GM23248 (cell line): ENCODE data around the gene LIMD2. TPM values are rescaled to one million over a fixed set of nuclear protein-coding genes. Genes with fewer than 3 reads are reported as not detected.

Experiments used
- DNase-seq: peaks from one replicate; pipeline ENCODE4 v3.0.0-alpha.2; 2015
- H2AFZ ChIP-seq: fragments of 200-600 bp; sonication (generic); 2 replicates; pipeline ENCODE4 v1.6.1; 2016; ENCODE audit warnings: antibody characterized with exemption
- H3F3A ChIP-seq: fragments of 200-600 bp; sonication (generic); 2 replicates; pipeline ENCODE4 v1.6.1; 2016; ENCODE audit warnings: mild to moderate bottlenecking, antibody characterized with exemption, mixed run types; ENCODE audit not compliant: insufficient read depth
- H3K27ac ChIP-seq: fragments of 200-600 bp; sonication (generic); 2 replicates; pipeline ENCODE4 v1.5.1; 2016; ENCODE audit warnings: mild to moderate bottlenecking
- H3K27me3 ChIP-seq: fragments of 200-600 bp; sonication (generic); replicated peaks from 2 replicates; pipeline ENCODE4 v1.6.1; 2016; ENCODE audit warnings: mild to moderate bottlenecking; ENCODE audit not compliant: insufficient read depth
- H3K36me3 ChIP-seq: fragments of 200-600 bp; sonication (generic); 2 replicates; pipeline ENCODE4 v1.6.1; 2016; ENCODE audit warnings: low read depth, mild to moderate bottlenecking
- H3K4me1 ChIP-seq: fragments of 200-600 bp; sonication (generic); 2 replicates; pipeline ENCODE4 v1.6.1; 2016; ENCODE audit warnings: mild to moderate bottlenecking; ENCODE audit not compliant: insufficient read depth
- H3K4me2 ChIP-seq: fragments of 200-600 bp; sonication (generic); one replicate; pipeline ENCODE4 v1.6.1; 2016; ENCODE audit warnings: mild to moderate bottlenecking; ENCODE audit not compliant: unreplicated experiment
- H3K4me3 ChIP-seq: fragments of 200-600 bp; sonication (generic); 2 replicates; pipeline ENCODE4 v1.5.1; 2016; ENCODE audit warnings: mild to moderate bottlenecking
- H3K79me2 ChIP-seq: fragments of 200-600 bp; sonication (generic); 2 replicates; pipeline ENCODE4 v1.6.1; 2016; ENCODE audit warnings: mild to moderate bottlenecking; ENCODE audit not compliant: insufficient read depth
- H3K9ac ChIP-seq: fragments of 200-600 bp; sonication (generic); 2 replicates; pipeline ENCODE4 v1.6.1; 2016; ENCODE audit warnings: mild to moderate bottlenecking
- H3K9me2 ChIP-seq: fragments of 200-600 bp; sonication (generic); 2 replicates; pipeline ENCODE4 v1.6.1; 2016; ENCODE audit warnings: mixed run types, mild to moderate bottlenecking, moderate library complexity; ENCODE audit not compliant: insufficient read depth
- H3K9me3 ChIP-seq: fragments of 200-600 bp; sonication (generic); one replicate; pipeline ENCODE4 v1.6.1; 2017; ENCODE audit warnings: low read depth
- H4K20me1 ChIP-seq: fragments of 200-600 bp; sonication (generic); 2 replicates; pipeline ENCODE4 v1.6.0; 2016; ENCODE audit not compliant: insufficient read depth
- EZH2 ChIP-seq: fragments of 200-600 bp; sonication (generic); IDR thresholded peaks from 2 replicates; pipeline ENCODE4 v1.6.1; 2018; ENCODE audit warnings: antibody characterized with exemption, mild to moderate bottlenecking; ENCODE audit not compliant: insufficient read depth, poor library complexity, severe bottlenecking
- EZH2phosphoT487 ChIP-seq: fragments of 200-600 bp; sonication (generic); IDR thresholded peaks from 2 replicates; pipeline ENCODE4 v1.6.1; 2018; ENCODE audit warnings: antibody characterized with exemption, moderate library complexity, mild to moderate bottlenecking, low read depth; ENCODE audit not compliant: insufficient read depth
- WGBS, 2 experiments: methylation state at CpG; one replicate each; pipeline ENCODE4 v1.1.6; 2015 to 2017; ENCODE audit warnings: low lambda C conversion rate in 2 of 2, low coverage in 1 of 2; ENCODE audit errors: missing lambda C conversion rate in 2 of 2; 5-methylcytosine and 5-hydroxymethylcytosine counted together
- in situ Hi-C: fragments of 300-500 bp; cut with MboI; formaldehyde crosslinking; loops from 2 replicates; pipeline ENCODE4 v1.15.0; 2020
- polyA plus RNA-seq: library from polyadenylated mRNA; unstranded; fragments of >200 nt; fragmentation: Nextera tagmentation; extraction: Ambion mirVana; gene quantifications from 2 replicates; pipeline ENCODE4 v1.2.1, GENCODE V29; 2016
- total RNA-seq: library from RNA; depleted of rRNA; stranded (reverse); fragments of >200 nt; shearing (Covaris generic); gene quantifications from 2 replicates; pipeline ENCODE4 v1.2.3, GENCODE V29; 2014

LIMD2 gene
- total and polyA plus RNA-seq, 2 experiments from 2014 or later = 9.1 to 15.8 TPM

GRCh38 chr17:63665527-63666214, 34.3 kb downstream of the LIMD2 start:
- Histone ChIP-seq H3K4me2 (no peak overlapping the region), H4K20me1 (no peaks in the 10 kb centered on the region), H3K4me1 (no peaks in the 10 kb centered on the region), H3K9me3 (no peaks in the 10 kb centered on the region), H3K27ac (no peak overlapping the region), H3K9me2 (no peaks in the 10 kb centered on the region), H3K36me3 (peaks cover 10% of the 10 kb centered on the region; the same call in 1 of the 2 replicates), H3K79me2 (no peaks in the 10 kb centered on the region), H3F3A (no peaks in the 10 kb centered on the region), H3K4me3 (no peak overlapping the region), H3K9ac (no peak overlapping the region), H3K27me3 (no peaks in the 10 kb centered on the region), H2AFZ (no peak overlapping the region)
- no peak for DNase-seq
- in situ Hi-C loops = no loop called here
- TF ChIP-seq EZH2 (no peak), EZH2phosphoT487 (no peak)
- WGBS, 2 experiments = 85 to 89% methylated on average over 5 of the region's 5 CpGs

GRCh38 chr17:63659850-63660249, 40.1 kb downstream of the LIMD2 start:
- Histone ChIP-seq H3K9ac (no peak overlapping the region), H3F3A (no peaks in the 10 kb centered on the region), H3K27me3 (no peaks in the 10 kb centered on the region), H3K36me3 (peaks cover 16% of the 10 kb centered on the region; the same call in 1 of the 2 replicates), H3K4me1 (no peaks in the 10 kb centered on the region), H3K79me2 (no peaks in the 10 kb centered on the region), H4K20me1 (no peaks in the 10 kb centered on the region), H3K9me3 (no peaks in the 10 kb centered on the region), H3K4me2 (no peak overlapping the region), H3K9me2 (no peaks in the 10 kb centered on the region), H3K4me3 (no peak overlapping the region), H3K27ac (no peak overlapping the region), H2AFZ (no peak overlapping the region)
- TF ChIP-seq EZH2 (no peak), EZH2phosphoT487 (no peak)
- 96 to 100% methylated on average over 3 of the region's 3 CpGs for WGBS, 2 experiments
- no peak for DNase-seq
- in situ Hi-C loops = no loop called here

- Histone ChIP-seq H3K4me2 (no peak overlapping the region), H3K79me2 (no peaks in the 10 kb centered on the region), H3K27me3 (no peaks in the 10 kb centered on the region), H2AFZ (no peak overlapping the region), H3K9me3 (no peaks in the 10 kb centered on the region), H3K4me1 (no peaks in the 10 kb centered on the region), H3K36me3 (peaks cover 21% of the 10 kb centered on the region; the same call in 1 of the 2 replicates), H3K9ac (no peak overlapping the region), H3F3A (no peaks in the 10 kb centered on the region), H3K9me2 (no peaks in the 10 kb centered on the region), H3K27ac (no peak overlapping the region), H4K20me1 (no peaks in the 10 kb centered on the region), H3K4me3 (no peak overlapping the region)
- no peak for DNase-seq
- 33 to 56% methylated on average over 1 of the region's 1 CpG for WGBS, 2 experiments
- TF ChIP-seq EZH2 (no peak), EZH2phosphoT487 (no peak)
- in situ Hi-C loops = no loop called here
These were observed 41.6 kb downstream of the LIMD2 start for GRCh38 chr17:63658366-63658765.

- H3K4me1 ChIP-seq = no peaks in the 10 kb centered on the region
- peaks cover 1% of the 10 kb centered on the region; the same call in 1 of the 2 replicates for H3F3A ChIP-seq
- H3K9ac ChIP-seq = no peak overlapping the region
- H3K9me3 ChIP-seq = no peaks in the 10 kb centered on the region
- H3K36me3 ChIP-seq = peaks cover 27% of the 10 kb centered on the region; the same call in 1 of the 2 replicates
- no peak overlapping the region for H3K4me3 ChIP-seq
- H3K4me2 ChIP-seq = no peak overlapping the region
- no peak overlapping the region for H2AFZ ChIP-seq
- no peak for DNase-seq
- WGBS, 2 experiments = 71 to 75% methylated on average over 3 of the region's 3 CpGs
- H3K9me2 ChIP-seq = no peaks in the 10 kb centered on the region
- H4K20me1 ChIP-seq = no peaks in the 10 kb centered on the region
- no peaks in the 10 kb centered on the region for H3K79me2 ChIP-seq
- no peak overlapping the region for H3K27ac ChIP-seq
- TF ChIP-seq EZH2phosphoT487 (no peak), EZH2 (no peak)
- in situ Hi-C loops = no loop called here
- no peaks in the 10 kb centered on the region for H3K27me3 ChIP-seq
These were observed 42.1 kb downstream of the LIMD2 start for GRCh38 chr17:63657786-63658185.
